Measurements from ENCODE around the gene DDX41. TPM values are rescaled to one million over a fixed set of nuclear protein-coding genes. Genes with fewer than 3 reads are reported as not detected.

Gene DDX41
- total and polyA plus RNA-seq, 5 experiments from 2014 or later, result 29.0 to 86.4 (median 54.4) TPM

GRCh38 chr5:177475563-177476427 lies 41.0 kb downstream of the DDX41 start:
- Mint-ChIP-seq H3K27me3 (no peaks in the 10 kb centered on the region), H3K9me3 (no peaks in the 10 kb centered on the region), H3K4me1 (peaks cover 35 to 74% (median 68%) of the 10 kb centered on the region in 4 donors), H3K27ac (peak overlapping the region; percentile 57 to 94 (median 82)), H3K4me3 (peak overlapping the region in 9 of 10 donors; percentile 12 to 86 (median 64)), H3K36me3 (no peaks in the 10 kb centered on the region)
- POLR2A ChIA-PET, result interaction anchor here (0.6 to 1.4 kb wide), 9 partner anchors 11 to 174 kb away, joined by 3 to 13 read pairs (median 4); partner anchors contain the start of gene PDLIM7
- DNase-seq, result no peak
- ATAC-seq, result no peak

GRCh38 chr5:177474846-177475562 lies 41.8 kb downstream of the DDX41 start:
- ATAC-seq, result no peak
- Mint-ChIP-seq H3K4me3 (peak overlapping the region; percentile 64 to 92 (median 84)), H3K27me3 (no peaks in the 10 kb centered on the region), H3K4me1 (peaks cover 39 to 80% (median 73%) of the 10 kb centered on the region in 4 donors), H3K9me3 (no peaks in the 10 kb centered on the region), H3K27ac (peak overlapping the region in 9 of 10 donors; percentile 1 to 94 (median 75)), H3K36me3 (no peaks in the 10 kb centered on the region)
- POLR2A ChIA-PET, result interaction anchor here (0.6 to 5.9 kb wide), 8 partner anchors 11 to 173 kb away, joined by 3 to 36 read pairs (median 6); partner anchors contain the start of genes DDX41 and PDLIM7
- no peak for DNase-seq

- DNase-seq (no peak), ATAC-seq (no peak)
- POLR2A ChIA-PET, result interaction anchor here (0.7 to 5.9 kb wide), 4 partner anchors 18 to 43 kb away, joined by 3 to 58 read pairs (median 20); partner anchors contain the start of genes DDX41, PDLIM7 and PRR7
- peak overlapping the region; percentile 31 to 94 (median 86) for H3K27ac Mint-ChIP-seq
- H3K9me3 Mint-ChIP-seq, result no peaks in the 10 kb centered on the region
- H3K4me3 Mint-ChIP-seq, result peak overlapping the region; percentile 71 to 92 (median 84)
- no peaks in the 10 kb centered on the region for H3K36me3 Mint-ChIP-seq
- H3K4me1 Mint-ChIP-seq, result peaks cover 37 to 77% (median 65%) of the 10 kb centered on the region in 4 donors
- H3K27me3 Mint-ChIP-seq, result no peaks in the 10 kb centered on the region
Observed at GRCh38 chr5:177474002-177474476, 42.7 kb downstream of the DDX41 start.

- DNase-seq (peak in 2 of 10 donors; percentile 26 to 42), ATAC-seq (peak; percentile 28 to 31)
- Mint-ChIP-seq H3K4me1 (peaks cover 36 to 76% (median 62%) of the 10 kb centered on the region in 4 donors), H3K27me3 (no peaks in the 10 kb centered on the region), H3K27ac (peak within 1 kb of the TSS; percentile 77 to 94 (median 88)), H3K9me3 (no peaks in the 10 kb centered on the region), H3K36me3 (peaks cover 0 to 4% (median 2%) of the 10 kb centered on the region in 3 donors), H3K4me3 (peak within 1 kb of the TSS; percentile 78 to 92 (median 86))
- POLR2A ChIA-PET, result interaction anchor here (0.7 to 5.9 kb wide), 7 partner anchors 10 to 70 kb away, joined by 3 to 58 read pairs (median 14); partner anchors contain the start of genes DDX41, GRK6, PDLIM7 and PRR7
Observed at GRCh38 chr5:177473443-177474001, 43.2 kb downstream of the DDX41 start, which contains the start of gene DBN1. Gene DBN1, minus strand, starts transcription at chr5:177473634. Its CDS starts 113 bp downstream, at chr5:177473521.

GRCh38 chr5:177472460-177473442 lies 44.0 kb downstream of the DDX41 start:
- Mint-ChIP-seq H3K4me3 (peak overlapping the region; percentile 75 to 92 (median 86)), H3K27ac (peak overlapping the region in 9 of 10 donors; percentile 60 to 95 (median 86)), H3K27me3 (no peaks in the 10 kb centered on the region), H3K9me3 (no peaks in the 10 kb centered on the region), H3K36me3 (peaks cover 0 to 7% (median 6%) of the 10 kb centered on the region in 3 donors), H3K4me1 (peaks cover 35 to 70% (median 57%) of the 10 kb centered on the region in 4 donors)
- ATAC-seq, result peak; percentile 60 to 72
- peak; percentile 57 to 84 (median 66) for DNase-seq
- POLR2A ChIA-PET, result interaction anchor here (0.6 to 5.9 kb wide), 15 partner anchors 8 to 163 kb away, joined by 3 to 58 read pairs (median 5); partner anchors contain the start of genes GRK6, LMAN2 and PDLIM7

GRCh38 chr5:177471610-177472356 lies 45.0 kb downstream of the DDX41 start:
- H3K36me3 Mint-ChIP-seq, result peaks cover 0 to 16% (median 7%) of the 10 kb centered on the region in 3 donors
- peak overlapping the region; percentile 48 to 86 (median 79) for H3K4me3 Mint-ChIP-seq
- POLR2A ChIA-PET, result interaction anchor here (0.6 to 5.9 kb wide), 19 partner anchors 8 to 162 kb away, joined by 3 to 58 read pairs (median 5); partner anchors contain the start of genes GRK6, LMAN2 and PDLIM7
- H3K27me3 Mint-ChIP-seq, result no peaks in the 10 kb centered on the region
- H3K27ac Mint-ChIP-seq, result peak overlapping the region; percentile 63 to 95 (median 86)
- no peaks in the 10 kb centered on the region for H3K9me3 Mint-ChIP-seq
- peaks cover 34 to 68% (median 54%) of the 10 kb centered on the region in 4 donors for H3K4me1 Mint-ChIP-seq
- DNase-seq (peak in 8 of 10 donors; percentile 30 to 87 (median 65)), ATAC-seq (peak; percentile 40 to 76)

- Mint-ChIP-seq H3K27me3 (no peaks in the 10 kb centered on the region), H3K9me3 (no peaks in the 10 kb centered on the region), H3K27ac (peak overlapping the region; percentile 80 to 95 (median 86)), H3K4me1 (peaks cover 30 to 60% (median 49%) of the 10 kb centered on the region in 4 donors), H3K36me3 (peaks cover 0 to 24% (median 14%) of the 10 kb centered on the region in 3 donors), H3K4me3 (peak overlapping the region; percentile 48 to 86 (median 79))
- no peak for DNase-seq
- POLR2A ChIA-PET, result interaction anchor here (1.0 to 5.9 kb wide), 13 partner anchors 8 to 161 kb away, joined by 3 to 58 read pairs (median 6); partner anchors contain the start of genes GRK6, LMAN2 and PDLIM7
- no peak for ATAC-seq
Observed at GRCh38 chr5:177470759-177471536, 45.8 kb downstream of the DDX41 start.

GRCh38 chr5:177469750-177470525 lies 46.8 kb downstream of the DDX41 start:
- ATAC-seq (no peak), DNase-seq (no peak)
- Mint-ChIP-seq H3K27ac (peak overlapping the region in 9 of 10 donors; percentile 47 to 95 (median 88)), H3K4me1 (peaks cover 23 to 50% (median 40%) of the 10 kb centered on the region in 4 donors), H3K36me3 (peaks cover 4 to 34% (median 24%) of the 10 kb centered on the region in 3 donors), H3K9me3 (peaks cover 0 to 3% (median 0%) of the 10 kb centered on the region in 9 donors), H3K4me3 (peak overlapping the region in 5 of 10 donors; percentile 5 to 86 (median 60)), H3K27me3 (no peaks in the 10 kb centered on the region)
- POLR2A ChIA-PET, result interaction anchor here (1.0 to 5.9 kb wide), 6 partner anchors 13 to 80 kb away, joined by 3 to 58 read pairs (median 8); partner anchors contain the start of gene PDLIM7

Data from naive thymus-derived CD8-positive, alpha-beta T cell (primary cell).